Neural cell (in vitro differentiated cells): ENCODE measurements around the gene IQSEC2. TPM values are rescaled to one million over a fixed set of nuclear protein-coding genes. Genes with fewer than 3 reads are reported as not detected.

Experiments
- H2AFZ ChIP-seq: fragments of 200-600, 300-800 bp; sonication (generic), shearing (Covaris generic); 2 replicates; pipeline ENCODE4 v1.6.0; 2014; ENCODE audit warnings: low read depth, mild to moderate bottlenecking, antibody characterized with exemption, low read length, moderate library complexity
- H3F3A ChIP-seq: fragments of 200-600 bp; shearing (Covaris generic); 2 replicates; pipeline ENCODE4 v1.6.1; 2016; ENCODE audit warnings: mild to moderate bottlenecking, moderate library complexity, mixed read lengths, antibody characterized with exemption, low read length; ENCODE audit not compliant: insufficient read depth, poor library complexity, severe bottlenecking
- H3K27ac ChIP-seq: fragments of 200-600, 300-800 bp; sonication (generic), shearing (Covaris generic); 2 replicates; pipeline ENCODE4 v1.5.1; 2014; ENCODE audit warnings: mild to moderate bottlenecking, low read length, moderate library complexity
- H3K27me3 ChIP-seq: fragments of 300-800, 200-600 bp; sonication (generic), shearing (Covaris generic); 2 replicates; pipeline ENCODE4 v1.6.0; 2014; ENCODE audit warnings: mild to moderate bottlenecking, low read depth, low read length, moderate library complexity; ENCODE audit not compliant: insufficient read depth
- H3K36me3 ChIP-seq: fragments of 300-800, 200-600 bp; sonication (generic), shearing (Covaris generic); 2 replicates; pipeline ENCODE4 v1.5.1; 2014; ENCODE audit warnings: mild to moderate bottlenecking, antibody characterized with exemption, low read length, moderate library complexity; ENCODE audit not compliant: insufficient read depth
- H3K4me2 ChIP-seq: fragments of 300-800, 200-600 bp; sonication (generic), shearing (Covaris generic); 2 replicates; pipeline ENCODE4 v1.6.0; 2014; ENCODE audit warnings: mild to moderate bottlenecking, low read length
- H3K4me3 ChIP-seq: fragments of 300-800, 200-600 bp; sonication (generic), shearing (Covaris generic); 2 replicates; pipeline ENCODE4 v1.5.1; 2014; ENCODE audit warnings: mild to moderate bottlenecking, low read length, moderate library complexity
- H3K79me2 ChIP-seq: fragments of 200-600 bp; shearing (Covaris generic); replicated peaks from 2 replicates; pipeline ENCODE4 v1.6.0; 2014; ENCODE audit warnings: mild to moderate bottlenecking, low read length, moderate library complexity; ENCODE audit not compliant: insufficient read depth
- H3K9ac ChIP-seq: fragments of 300-800, 200-600 bp; sonication (generic), shearing (Covaris generic); 2 replicates; pipeline ENCODE4 v1.6.1; 2016; ENCODE audit warnings: mild to moderate bottlenecking, low read length, mixed read lengths
- H3K9me2 ChIP-seq: fragments of 200-600 bp; shearing (Covaris generic); 2 replicates; pipeline ENCODE4 v1.6.1; 2016; ENCODE audit warnings: mild to moderate bottlenecking, low read length, mixed read lengths; ENCODE audit not compliant: insufficient read depth
- H3K9me3 ChIP-seq: fragments of 200-600, 300-800 bp; sonication (generic), shearing (Covaris generic); 2 replicates; pipeline ENCODE4 v1.6.1; 2016; ENCODE audit warnings: mild to moderate bottlenecking, mixed run types, low read length, moderate library complexity, mixed read lengths
- H4K20me1 ChIP-seq: fragments of 200-600 bp; shearing (Covaris generic); 2 replicates; pipeline ENCODE4 v1.6.1; 2016; ENCODE audit warnings: mild to moderate bottlenecking, mixed run types; ENCODE audit not compliant: insufficient read depth
- CTCF ChIP-seq: fragments of 450-650 bp; IDR thresholded peaks from 2 replicates; pipeline ENCODE4 v1.5.1; 2014; ENCODE audit warnings: antibody characterized with exemption, mild to moderate bottlenecking, moderate library complexity; ENCODE audit not compliant: poor library complexity, severe bottlenecking
- EP300 ChIP-seq: fragments of 450-650 bp; conservative IDR thresholded peaks from 2 replicates; pipeline ENCODE4 v1.6.1; 2014; ENCODE audit warnings: antibody characterized with exemption, mild to moderate bottlenecking, moderate library complexity; ENCODE audit not compliant: poor library complexity, severe bottlenecking
- EZH2 ChIP-seq: fragments of 200-600, 300-800 bp; shearing (Covaris generic), sonication (generic); IDR thresholded peaks from 2 replicates; pipeline ENCODE4 v1.6.1; 2014; ENCODE audit warnings: antibody characterized with exemption, low read length, borderline replicate concordance, mild to moderate bottlenecking; ENCODE audit not compliant: insufficient read depth, poor library complexity, severe bottlenecking
- MXI1 ChIP-seq: fragments of 450-650 bp; conservative IDR thresholded peaks from 2 replicates; pipeline ENCODE4 v1.6.1; 2014; ENCODE audit warnings: antibody characterized with exemption, mild to moderate bottlenecking; ENCODE audit not compliant: poor library complexity, severe bottlenecking
- POLR2AphosphoS5 ChIP-seq: IDR thresholded peaks from 2 replicates; pipeline ENCODE4 v1.6.1; 2012
- RAD21 ChIP-seq: fragments of 450-650 bp; conservative IDR thresholded peaks from 2 replicates; pipeline ENCODE4 v1.6.1; 2014; ENCODE audit warnings: antibody characterized with exemption, mild to moderate bottlenecking, moderate library complexity
- REST ChIP-seq: IDR thresholded peaks from 2 replicates; pipeline ENCODE4 v1.6.1; 2012; ENCODE audit warnings: borderline replicate concordance
- SMC3 ChIP-seq: fragments of 450-650 bp; conservative IDR thresholded peaks from 2 replicates; pipeline ENCODE4 v1.6.1; 2014; ENCODE audit warnings: antibody characterized with exemption, mild to moderate bottlenecking, moderate library complexity; ENCODE audit not compliant: poor library complexity
- TAF1 ChIP-seq: IDR thresholded peaks from 2 replicates; pipeline ENCODE4 v1.6.1; 2012; ENCODE audit warnings: low read depth
- polyA plus RNA-seq: library from polyadenylated mRNA; depleted of rRNA; stranded (reverse); fragments of >200 nt; gene quantifications from 2 replicates; pipeline ENCODE4 v1.2.3, GENCODE V29; 2014

Gene IQSEC2
- polyA plus RNA-seq, 1 donor from 2014 or later, result 2.4 TPM

DNA sequence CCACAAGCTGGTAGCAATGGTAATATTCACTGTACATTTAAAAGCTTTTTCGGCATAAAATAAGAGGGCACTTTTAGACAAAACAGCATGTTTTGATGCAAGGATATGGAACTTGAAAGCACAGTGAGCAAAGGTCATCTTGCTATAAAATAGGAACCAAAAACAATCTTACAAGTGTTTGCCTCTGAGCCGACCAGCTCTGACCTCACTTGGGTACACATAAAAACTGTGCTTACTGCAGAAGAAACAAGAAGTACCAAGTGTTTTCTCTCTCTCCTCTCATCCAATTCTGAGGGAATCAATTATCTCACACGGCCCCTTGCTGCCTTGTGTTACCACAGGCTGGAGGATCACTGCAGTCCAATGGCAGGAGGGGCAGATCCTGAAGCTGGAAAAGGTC is 4.8 kb upstream of the IQSEC2 start:
- Histone ChIP-seq H3K9me3 (no peaks in the 10 kb centered on the region), H3K36me3 (no peaks in the 10 kb centered on the region), H3F3A (no peaks in the 10 kb centered on the region), H4K20me1 (no peaks in the 10 kb centered on the region), H3K9ac (no peak overlapping the region), H3K4me3 (no peak overlapping the region), H3K4me2 (no peak overlapping the region), H3K79me2 (no peaks in the 10 kb centered on the region), H3K27me3 (no peaks in the 10 kb centered on the region), H3K27ac (no peak overlapping the region), H3K9me2 (no peaks in the 10 kb centered on the region), H2AFZ (no peak overlapping the region)
- no peak for TF ChIP-seq RAD21
- TF ChIP-seq EZH2, result no peak
- TF ChIP-seq SMC3, result no peak
- no peak for TF ChIP-seq REST
- no peak for TF ChIP-seq TAF1
- no peak for TF ChIP-seq MXI1
- TF ChIP-seq EP300, result no peak

DNA sequence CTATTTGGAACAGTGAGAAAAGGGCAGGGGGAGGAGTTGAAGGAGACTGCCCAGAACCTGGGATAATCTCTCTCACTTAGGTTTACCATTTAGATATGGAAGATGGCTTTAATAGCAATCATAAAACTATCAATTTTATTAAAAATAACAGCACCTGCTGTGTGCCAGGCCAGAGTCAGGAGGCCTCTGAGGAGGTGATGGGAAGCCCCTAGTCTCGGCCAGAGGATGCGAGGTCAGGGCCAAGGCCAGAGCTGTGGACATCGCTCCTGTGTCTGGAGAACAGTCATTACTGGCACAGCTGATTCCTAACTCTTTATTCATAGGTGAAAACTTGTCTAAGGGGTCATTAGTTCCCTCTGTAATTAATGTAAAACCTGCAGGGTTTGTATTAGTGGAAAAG is 4.2 kb upstream of the IQSEC2 start:
- H3K9me3 ChIP-seq, result no peaks in the 10 kb centered on the region
- no peak overlapping the region for H3K27ac ChIP-seq
- no peaks in the 10 kb centered on the region for H3K36me3 ChIP-seq
- no peak overlapping the region for H3K4me3 ChIP-seq
- no peaks in the 10 kb centered on the region for H4K20me1 ChIP-seq
- no peaks in the 10 kb centered on the region for H3K27me3 ChIP-seq
- no peak overlapping the region for H2AFZ ChIP-seq
- TF ChIP-seq POLR2AphosphoS5 (no peak), EZH2 (no peak), TAF1 (no peak), MXI1 (no peak), REST (no peak), RAD21 (no peak), SMC3 (no peak), CTCF (no peak)
- H3K9me2 ChIP-seq, result no peaks in the 10 kb centered on the region
- no peak overlapping the region for H3K4me2 ChIP-seq
- H3K79me2 ChIP-seq, result no peaks in the 10 kb centered on the region
- no peaks in the 10 kb centered on the region for H3F3A ChIP-seq
- H3K9ac ChIP-seq, result no peak overlapping the region
